Activated naive CD8-positive, alpha-beta T cell treated with anti-CD3 and anti-CD28 coated beads for 36 hours (primary cell): ENCODE measurements around the gene SCAPER. TPM values are rescaled to one million over a fixed set of nuclear protein-coding genes. Genes with fewer than 3 reads are reported as not detected.
"Not testable (repeated sequence)": the region's sequence is repeated elsewhere in the genome, so short reads cannot be mapped to it uniquely, and the experiment has no call there.

Experiments
- DNase-seq: peaks from one replicate; pipeline ENCODE4 v3.0.0; 2021
- H3K27ac Mint-ChIP-seq: one replicate; pipeline ENCODE4 v1.8.0; 2022; ENCODE audit warnings: mild to moderate bottlenecking, moderate library complexity, mixed read lengths
- H3K27me3 Mint-ChIP-seq: one replicate; pipeline ENCODE4 v1.8.0; 2022; ENCODE audit warnings: mild to moderate bottlenecking, mixed read lengths
- H3K36me3 Mint-ChIP-seq: one replicate; pipeline ENCODE4 v1.8.0; 2021; ENCODE audit warnings: mild to moderate bottlenecking, mixed read lengths
- H3K4me1 Mint-ChIP-seq: one replicate; pipeline ENCODE4 v1.8.0; 2021; ENCODE audit warnings: mixed read lengths
- H3K4me3 Mint-ChIP-seq: one replicate; pipeline ENCODE4 v1.8.0; 2022; ENCODE audit warnings: mild to moderate bottlenecking, moderate library complexity, mixed read lengths
- H3K9me3 Mint-ChIP-seq: one replicate; pipeline ENCODE4 v1.8.0; 2022; ENCODE audit warnings: mixed read lengths
- total RNA-seq, 2 experiments: library from RNA; stranded (reverse); gene quantifications; one replicate each; pipeline ENCODE4 v1.2.3, GENCODE V29; 2021

Gene SCAPER
- total RNA-seq, 2 experiments from 2014 or later: 20.8 to 21.3 TPM

- H3K27ac Mint-ChIP-seq, H3K9me3 Mint-ChIP-seq, H3K4me1 Mint-ChIP-seq: not testable (repeated sequence)
Observed at GRCh38 chr15:76433036-76433435, 472.1 kb downstream of the SCAPER start.

GRCh38 chr15:76432604-76433003, 472.5 kb downstream of the SCAPER start:
- Mint-ChIP-seq H3K4me1 (no peaks in the 10 kb centered on the region), H3K9me3 (peaks cover 5% of the 10 kb centered on the region)

More at GRCh38 chr15:76433036-76433435, 472.1 kb downstream of the SCAPER start:
- H3K27me3 Mint-ChIP-seq, H3K4me3 Mint-ChIP-seq, DNase-seq: not testable (repeated sequence)
- peaks cover 38% of the 10 kb centered on the region for H3K36me3 Mint-ChIP-seq

GRCh38 chr15:76431971-76432370, 473.2 kb downstream of the SCAPER start:
- Mint-ChIP-seq H3K36me3 (peaks cover 44% of the 10 kb centered on the region), H3K4me1 (peaks cover under 1% of the 10 kb centered on the region), H3K27ac (no peak overlapping the region), H3K27me3 (no peaks in the 10 kb centered on the region), H3K4me3 (no peak overlapping the region), H3K9me3 (peaks cover 6% of the 10 kb centered on the region)
- no peak for DNase-seq

More at GRCh38 chr15:76432604-76433003, 472.5 kb downstream of the SCAPER start:
- Mint-ChIP-seq H3K27ac (no peak overlapping the region), H3K36me3 (peaks cover 41% of the 10 kb centered on the region), H3K27me3 (no peaks in the 10 kb centered on the region), H3K4me3 (no peak overlapping the region)
- no peak for DNase-seq

- not testable (repeated sequence) for H3K4me1 Mint-ChIP-seq, H3K4me3 Mint-ChIP-seq, H3K27me3 Mint-ChIP-seq, DNase-seq, H3K27ac Mint-ChIP-seq
- H3K36me3 Mint-ChIP-seq: peaks cover 52% of the 10 kb centered on the region
- peaks cover 10% of the 10 kb centered on the region for H3K9me3 Mint-ChIP-seq
Observed at GRCh38 chr15:76430711-76431110, 474.4 kb downstream of the SCAPER start.

- Mint-ChIP-seq H3K36me3 (peaks cover 59% of the 10 kb centered on the region), H3K4me1 (peaks cover 2% of the 10 kb centered on the region), H3K27me3 (no peaks in the 10 kb centered on the region), H3K4me3 (no peak overlapping the region), H3K9me3 (peaks cover 13% of the 10 kb centered on the region), H3K27ac (no peak overlapping the region)
- DNase-seq: no peak
Observed at GRCh38 chr15:76429661-76430060, 475.5 kb downstream of the SCAPER start.

GRCh38 chr15:76426941-76427340, 478.2 kb downstream of the SCAPER start:
- DNase-seq: no peak
- H3K9me3 Mint-ChIP-seq: peaks cover 17% of the 10 kb centered on the region
- peaks cover 52% of the 10 kb centered on the region for H3K36me3 Mint-ChIP-seq
- peaks cover 2% of the 10 kb centered on the region for H3K4me1 Mint-ChIP-seq
- no peak overlapping the region for H3K27ac Mint-ChIP-seq
- no peaks in the 10 kb centered on the region for H3K27me3 Mint-ChIP-seq
- no peak overlapping the region for H3K4me3 Mint-ChIP-seq

GRCh38 chr15:76418352-76419140, 486.6 kb downstream of the SCAPER start:
- no peak overlapping the region for H3K4me3 Mint-ChIP-seq
- peaks cover 2% of the 10 kb centered on the region for H3K4me1 Mint-ChIP-seq
- H3K9me3 Mint-ChIP-seq: peaks cover 2% of the 10 kb centered on the region
- no peak overlapping the region for H3K27ac Mint-ChIP-seq
- DNase-seq: no peak
- no peaks in the 10 kb centered on the region for H3K27me3 Mint-ChIP-seq
- peaks cover 13% of the 10 kb centered on the region for H3K36me3 Mint-ChIP-seq

GRCh38 chr15:76401285-76401684, 503.9 kb downstream of the SCAPER start:
- H3K4me1 Mint-ChIP-seq: no peaks in the 10 kb centered on the region
- H3K27ac Mint-ChIP-seq: no peak overlapping the region
- H3K9me3 Mint-ChIP-seq: no peaks in the 10 kb centered on the region
- H3K36me3 Mint-ChIP-seq: peaks cover 17% of the 10 kb centered on the region
- DNase-seq: no peak
- no peaks in the 10 kb centered on the region for H3K27me3 Mint-ChIP-seq
- H3K4me3 Mint-ChIP-seq: no peak overlapping the region

- DNase-seq: no peak
- H3K4me1 Mint-ChIP-seq: peaks cover 2% of the 10 kb centered on the region
- H3K27me3 Mint-ChIP-seq: no peaks in the 10 kb centered on the region
- H3K4me3 Mint-ChIP-seq: no peak overlapping the region
- no peak overlapping the region for H3K27ac Mint-ChIP-seq
- H3K9me3 Mint-ChIP-seq: no peaks in the 10 kb centered on the region
- peaks cover 13% of the 10 kb centered on the region for H3K36me3 Mint-ChIP-seq
Observed at GRCh38 chr15:76398317-76399104, 506.6 kb downstream of the SCAPER start.

GRCh38 chr15:76393614-76394013, 511.5 kb downstream of the SCAPER start:
- Mint-ChIP-seq H3K4me3 (no peak overlapping the region), H3K4me1 (peaks cover 3% of the 10 kb centered on the region), H3K27ac (no peak overlapping the region), H3K9me3 (no peaks in the 10 kb centered on the region), H3K27me3 (no peaks in the 10 kb centered on the region), H3K36me3 (peaks cover 10% of the 10 kb centered on the region)
- DNase-seq: peak; percentile 15

GRCh38 chr15:76391847-76392246, 513.3 kb downstream of the SCAPER start:
- Mint-ChIP-seq H3K4me1 (peaks cover 3% of the 10 kb centered on the region), H3K9me3 (no peaks in the 10 kb centered on the region), H3K27me3 (no peaks in the 10 kb centered on the region), H3K4me3 (no peak overlapping the region), H3K27ac (no peak overlapping the region), H3K36me3 (peaks cover 6% of the 10 kb centered on the region)
- DNase-seq: no peak

GRCh38 chr15:76391309-76391708, 513.8 kb downstream of the SCAPER start:
- Mint-ChIP-seq H3K4me1 (peaks cover 3% of the 10 kb centered on the region), H3K27me3 (no peaks in the 10 kb centered on the region), H3K9me3 (no peaks in the 10 kb centered on the region), H3K27ac (no peak overlapping the region), H3K4me3 (no peak overlapping the region), H3K36me3 (peaks cover 6% of the 10 kb centered on the region)
- no peak for DNase-seq

GRCh38 chr15:76390571-76390970, 514.6 kb downstream of the SCAPER start:
- peaks cover 3% of the 10 kb centered on the region for H3K4me1 Mint-ChIP-seq
- no peak for DNase-seq
- no peaks in the 10 kb centered on the region for H3K9me3 Mint-ChIP-seq
- no peak overlapping the region for H3K4me3 Mint-ChIP-seq
- H3K27ac Mint-ChIP-seq: no peak overlapping the region
- no peaks in the 10 kb centered on the region for H3K27me3 Mint-ChIP-seq
- peaks cover 4% of the 10 kb centered on the region for H3K36me3 Mint-ChIP-seq

GRCh38 chr15:76386926-76387325, 518.2 kb downstream of the SCAPER start:
- no peak overlapping the region for H3K27ac Mint-ChIP-seq
- no peak overlapping the region for H3K4me3 Mint-ChIP-seq
- no peaks in the 10 kb centered on the region for H3K9me3 Mint-ChIP-seq
- H3K27me3 Mint-ChIP-seq: no peaks in the 10 kb centered on the region
- H3K4me1 Mint-ChIP-seq: no peaks in the 10 kb centered on the region
- no peak for DNase-seq
- H3K36me3 Mint-ChIP-seq: peaks cover 6% of the 10 kb centered on the region

- Mint-ChIP-seq H3K9me3 (no peaks in the 10 kb centered on the region), H3K27ac (no peak overlapping the region)
Observed at GRCh38 chr15:76386178-76386577, 519.0 kb downstream of the SCAPER start.

More at GRCh38 chr15:76386178-76386577, 519.0 kb downstream of the SCAPER start:
- H3K4me1 Mint-ChIP-seq: no peaks in the 10 kb centered on the region
- H3K36me3 Mint-ChIP-seq: peaks cover 6% of the 10 kb centered on the region
- H3K4me3 Mint-ChIP-seq: no peak overlapping the region
- H3K27me3 Mint-ChIP-seq: no peaks in the 10 kb centered on the region
- no peak for DNase-seq
